H1 (cell line): ENCODE measurements around the gene SLC2A14. TPM values are rescaled to one million over a fixed set of nuclear protein-coding genes. Genes with fewer than 3 reads are reported as not detected.

Source experiments
- CTCF ChIA-PET: fragments of 300-600 bp; sonication (Branson Sonifier 250); formaldehyde crosslinking; loops from one replicate; lab custom pipeline; 2021; ENCODE audit not compliant: partially characterized antibody; lab: Charles Lee
- POLR2A ChIA-PET: fragments of 300-600 bp; sonication (Branson Sonifier 250); formaldehyde crosslinking; loops from one replicate; lab custom pipeline; 2021; ENCODE audit warnings: inconsistent platforms; ENCODE audit not compliant: partially characterized antibody; lab: Charles Lee
- DNase-seq, 2 experiments: peaks; one replicate each; pipeline versions ENCODE4 v3.0.0 to v3.0.0-alpha.2; 2010 to 2022; ENCODE audit warnings: low spot score in 2 of 2, low read depth in 1 of 2, mixed read lengths in 1 of 2
- FAIRE-seq: peaks from 2 replicates; lab custom pipeline; 2011; peaks lifted over from hg19 to GRCh38; lab: Jason Lieb, UNC
- H2AFZ ChIP-seq: 2 replicates; pipeline ENCODE4 v1.8.1; 2012; ENCODE audit warnings: low read length, inconsistent platforms
- H2AK5ac ChIP-seq: 2 replicates; pipeline ENCODE4 v1.6.1; 2013; ENCODE audit warnings: low read depth, low read length
- H2BK120ac ChIP-seq: replicated peaks from 2 replicates; pipeline ENCODE3; 2013; ENCODE audit warnings: low read depth, low read length, inconsistent platforms
- H2BK12ac ChIP-seq: 2 replicates; pipeline ENCODE4 v1.6.1; 2013; ENCODE audit warnings: low read depth, low read length
- H2BK15ac ChIP-seq: 2 replicates; pipeline ENCODE4 v1.6.1; 2013; ENCODE audit warnings: low read length
- H2BK20ac ChIP-seq: 2 replicates; pipeline ENCODE4 v1.6.1; 2013; ENCODE audit warnings: low read length
- H2BK5ac ChIP-seq: 2 replicates; pipeline ENCODE4 v1.6.1; 2013; ENCODE audit warnings: low read depth, low read length
- H3K14ac ChIP-seq: 2 replicates; pipeline ENCODE4 v1.6.1; 2013; ENCODE audit warnings: inconsistent platforms; ENCODE audit not compliant: insufficient read length
- H3K18ac ChIP-seq: 2 replicates; pipeline ENCODE4 v1.6.1; 2013; ENCODE audit warnings: low read length; ENCODE audit errors: extremely low read depth
- H3K23ac ChIP-seq: 2 replicates; pipeline ENCODE4 v1.6.1; 2013; ENCODE audit warnings: inconsistent platforms; ENCODE audit not compliant: insufficient read length
- H3K23me2 ChIP-seq: 2 replicates; pipeline ENCODE4 v1.6.1; 2013; ENCODE audit warnings: low read depth, low read length
- H3K27ac ChIP-seq: 2 replicates; pipeline ENCODE4 v1.6.1; 2011; ENCODE audit warnings: low read depth, low read length, inconsistent platforms
- H3K27me3 ChIP-seq, 4 experiments: replicated peaks in 1 of 4; 1 replicate in 1 of 4; 2 replicates in 3 of 4; pipeline versions ENCODE4 v1.6.1 to v1.8.1; 2011 to 2013; ENCODE audit warnings: low read length in 3 of 4, mild to moderate bottlenecking in 3 of 4, inconsistent platforms in 2 of 4, mixed read lengths in 2 of 4, moderate library complexity in 1 of 4; ENCODE audit not compliant: control insufficient read depth in 3 of 4, insufficient read depth in 3 of 4; ENCODE audit errors: extremely low read depth in 1 of 4
- H3K36me3 ChIP-seq, 4 experiments: 2 replicates each; pipeline versions ENCODE4 v1.6.1 to v1.8.1; 2011 to 2013; ENCODE audit warnings: mild to moderate bottlenecking in 4 of 4, low read length in 3 of 4, moderate library complexity in 2 of 4, control low read depth in 1 of 4, inconsistent platforms in 1 of 4; ENCODE audit not compliant: insufficient read depth in 4 of 4, control insufficient read depth in 2 of 4
- H3K4ac ChIP-seq: replicated peaks from 2 replicates; pipeline ENCODE3; 2013; ENCODE audit warnings: low read length, low read depth, mixed read lengths, inconsistent platforms; ENCODE audit not compliant: insufficient read length
- H3K4me1 ChIP-seq, 4 experiments: replicated peaks in 1 of 4; 1 replicate in 1 of 4; 2 replicates in 3 of 4; pipeline versions ENCODE4 v1.6.1 to v1.8.1; 2011 to 2013; ENCODE audit warnings: low read length in 3 of 4, inconsistent platforms in 2 of 4, mixed read lengths in 1 of 4; ENCODE audit not compliant: insufficient read depth in 4 of 4, control insufficient read depth in 3 of 4
- H3K4me2 ChIP-seq, 2 experiments: 2 replicates each; pipeline versions ENCODE4 v1.6.1 to v1.8.1; 2011 to 2013; ENCODE audit warnings: low read depth in 2 of 2, low read length in 2 of 2, control low read depth in 1 of 2, inconsistent platforms in 1 of 2, mild to moderate bottlenecking in 1 of 2; ENCODE audit not compliant: insufficient read depth in 1 of 2
- H3K4me3 ChIP-seq, 4 experiments: fragments of 200-600, 300-600 bp in 1 of 4; sonication (generic), shearing (Covaris generic), sonication (Bioruptor Twin) in 1 of 4; 2 replicates each; pipeline versions ENCODE4 v1.5.1 to v1.8.1; 2011 to 2016; ENCODE audit warnings: low read length in 4 of 4, low read depth in 3 of 4, control low read depth in 2 of 4, inconsistent platforms in 2 of 4, mild to moderate bottlenecking in 2 of 4, mixed read lengths in 1 of 4, moderate library complexity in 1 of 4; ENCODE audit not compliant: insufficient read depth in 2 of 4; ENCODE audit errors: extremely low read depth in 1 of 4
- H3K56ac ChIP-seq: replicated peaks from 2 replicates; pipeline ENCODE3; 2013; ENCODE audit warnings: low read depth, mild to moderate bottlenecking, mixed read lengths, low read length, inconsistent platforms; ENCODE audit not compliant: insufficient read length
- H3K79me1 ChIP-seq: 2 replicates; pipeline ENCODE4 v1.6.1; 2013; ENCODE audit warnings: low read depth, low read length, control low read depth
- H3K79me2 ChIP-seq, 2 experiments: 2 replicates each; pipeline versions ENCODE4 v1.6.1 to v1.8.1; 2012 to 2013; ENCODE audit warnings: low read length in 2 of 2, mild to moderate bottlenecking in 2 of 2, inconsistent platforms in 1 of 2; ENCODE audit not compliant: insufficient read depth in 2 of 2, control insufficient read depth in 1 of 2
- H3K9ac ChIP-seq, 4 experiments: replicated peaks in 1 of 4; 1 replicate in 1 of 4; 2 replicates in 3 of 4; pipeline versions ENCODE4 v1.6.1 to v1.8.1; 2011 to 2013; ENCODE audit warnings: low read depth in 3 of 4, low read length in 3 of 4, control low read depth in 2 of 4, mild to moderate bottlenecking in 2 of 4, moderate library complexity in 2 of 4, inconsistent platforms in 1 of 4; ENCODE audit errors: extremely low read depth in 1 of 4
- H3K9me3 ChIP-seq, 2 experiments: 2 replicates each; pipeline versions ENCODE4 v1.6.1 to v1.8.1; 2012 to 2013; ENCODE audit warnings: mild to moderate bottlenecking in 2 of 2, moderate library complexity in 2 of 2, control low read depth in 1 of 2, inconsistent platforms in 1 of 2, low read depth in 1 of 2, low read length in 1 of 2, mixed read lengths in 1 of 2; ENCODE audit not compliant: insufficient read depth in 2 of 2
- H4K20me1 ChIP-seq, 2 experiments: replicated peaks in 1 of 2; 2 replicates each; pipeline versions ENCODE3 to v1.8.1; 2011 to 2013; ENCODE audit warnings: inconsistent platforms in 2 of 2, low read length in 2 of 2, mild to moderate bottlenecking in 1 of 2; ENCODE audit not compliant: insufficient read depth in 2 of 2, control insufficient read depth in 1 of 2
- H4K5ac ChIP-seq: 2 replicates; pipeline ENCODE4 v1.6.1; 2013; ENCODE audit warnings: low read length, low read depth, mixed read lengths, inconsistent platforms; ENCODE audit not compliant: insufficient read length
- H4K8ac ChIP-seq: 2 replicates; pipeline ENCODE4 v1.8.0; 2013; ENCODE audit warnings: mild to moderate bottlenecking, moderate library complexity, low read length, inconsistent platforms; ENCODE audit not compliant: insufficient read depth; ENCODE audit errors: extremely low read depth
- H4K91ac ChIP-seq: replicated peaks from 2 replicates; pipeline ENCODE3; 2013; ENCODE audit warnings: low read length, mixed read lengths, inconsistent platforms; ENCODE audit not compliant: insufficient read length
- BRCA1 ChIP-seq: IDR thresholded peaks from 2 replicates; pipeline ENCODE4 v1.6.1; 2012; ENCODE audit warnings: low read depth, low read length, improper control_type of control experiment
- CBX8 ChIP-seq: fragments of 300-800, 300-1000 bp; sonication (generic); IDR thresholded peaks from 2 replicates; pipeline ENCODE4 v1.7.1; 2016; ENCODE audit warnings: low read depth, low read length, borderline replicate concordance
- CTCF ChIP-seq, 3 experiments: IDR thresholded peaks; 1 replicate in 2 of 3; 2 replicates in 1 of 3; pipeline versions ENCODE4 v1.5.1 to v1.6.1; 2011; ENCODE audit warnings: low read length in 3 of 3, mild to moderate bottlenecking in 3 of 3, inconsistent platforms in 2 of 3, low read depth in 1 of 3, moderate library complexity in 1 of 3; ENCODE audit not compliant: insufficient read depth in 1 of 3; ENCODE audit errors: control extremely low read depth in 1 of 3
- EGR1 ChIP-seq: IDR thresholded peaks from 2 replicates; pipeline ENCODE4 v1.6.1; 2011; ENCODE audit warnings: low read depth, low read length, borderline replicate concordance
- EZH2 ChIP-seq: fragments of 200-600 bp; sonication (generic); IDR thresholded peaks from 2 replicates; pipeline ENCODE4 v1.7.1; 2012; ENCODE audit warnings: low read depth, mild to moderate bottlenecking, moderate library complexity, low read length, inconsistent platforms; ENCODE audit not compliant: severe bottlenecking
- GTF2F1 ChIP-seq: IDR thresholded peaks from 2 replicates; pipeline ENCODE4 v1.6.1; 2012; ENCODE audit warnings: low read depth, low read length, improper control_type of control experiment, borderline replicate concordance
- SP2 ChIP-seq: IDR thresholded peaks from 2 replicates; pipeline ENCODE4 v1.6.1; 2012; ENCODE audit warnings: mild to moderate bottlenecking, low read length, inconsistent platforms
- SUZ12 ChIP-seq: fragments of 200-600 bp; sonication (generic); IDR thresholded peaks from 2 replicates; pipeline ENCODE4 v1.6.1; 2012; ENCODE audit warnings: mild to moderate bottlenecking, inconsistent platforms, low read length, moderate library complexity, mixed read lengths
- TAF7 ChIP-seq: optimal IDR thresholded peaks from 2 replicates; pipeline ENCODE3; 2011; ENCODE audit warnings: low read depth, mild to moderate bottlenecking, inconsistent platforms, low read length, moderate library complexity, borderline replicate concordance
- YY1 ChIP-seq: IDR thresholded peaks from 2 replicates; pipeline ENCODE4 v1.6.1; 2011; ENCODE audit warnings: low read depth, mild to moderate bottlenecking, low read length
- WGBS, 2 experiments: shearing (Covaris generic) in 1 of 2; methylation state at CpG; one replicate each; pipeline versions ENCODE4 v1.1.6 to v1.1.7; 2013 to 2015; ENCODE audit warnings: low lambda C conversion rate in 2 of 2, mixed read lengths in 2 of 2, inconsistent platforms in 1 of 2, low coverage in 1 of 2, missing lambda C conversion rate in 1 of 2; ENCODE audit not compliant: insufficient replicate concordance in 2 of 2, insufficient coverage in 1 of 2, insufficient read length in 1 of 2; ENCODE audit errors: extremely low coverage in 1 of 2, missing lambda C conversion rate in 1 of 2; 5-methylcytosine and 5-hydroxymethylcytosine counted together
- polyA plus RNA-seq, 7 experiments: library from polyadenylated mRNA; depleted of rRNA in 3 of 7; stranded (reverse) in 5 of 7; unstranded in 2 of 7; fragments of >200 nt in 5 of 7; fragments of 200-250 nt in 2 of 7; gene quantifications; 1 replicate in 5 of 7; 2 replicates in 1 of 7; 4 replicates in 1 of 7; pipeline versions ENCODE4 v1.2.1 to v1.2.3, GENCODE V29; 2011 to 2013; ENCODE audit warnings: missing spikeins in 2 of 7, mixed read lengths in 2 of 7
- total RNA-seq: library from RNA; stranded (reverse); fragmentation: NEBNext Ultra II Directional; extraction: Animal tissue kit (Norgen Biotek cat#: 25700); gene quantifications from 2 replicates; pipeline ENCODE4 v1.2.1, GENCODE V29; 2021
- TF ChIP-seq, protein P1 (sequence below): IDR thresholded peaks from 2 replicates; pipeline ENCODE4 v1.6.1; 2011; ENCODE audit warnings: low read depth, mild to moderate bottlenecking, low read length; ENCODE audit not compliant: insufficient read depth

Gene SLC2A14
- total and polyA plus RNA-seq, 2 of the 8 experiments (the other 6 are each of a cell fraction or from before 2014, with no cell fraction given), result 11.1 to 19.3 TPM

DNA sequence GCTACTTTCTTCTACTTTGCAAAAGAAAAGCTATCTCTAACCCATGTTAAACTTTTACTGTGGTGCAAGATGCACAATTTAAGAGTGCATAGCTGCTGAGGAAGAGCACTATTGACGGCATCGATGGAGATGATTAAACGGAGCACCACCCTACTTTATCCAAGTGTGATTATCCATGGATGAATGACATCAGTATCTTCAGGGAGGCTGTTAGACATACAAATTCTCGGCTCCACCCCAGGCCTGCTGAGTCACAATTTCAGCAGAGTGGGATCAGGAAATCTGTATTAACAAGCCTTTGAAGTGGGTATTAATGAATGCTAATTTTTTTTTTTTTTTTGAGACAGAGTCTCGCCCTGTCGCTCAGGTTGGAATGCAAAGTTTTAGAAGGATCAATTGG, 16.2 kb downstream of the SLC2A14 start:
- Histone ChIP-seq H3K14ac (no peak overlapping the region), H2BK5ac (no peak overlapping the region), H3K4me1 (peaks cover 0 to 13% (median 3%) of the 10 kb centered on the region in 4 experiments; a peak in 3 of 7 replicates), H4K5ac (no peak overlapping the region), H3K23me2 (no peaks in the 10 kb centered on the region), H2AK5ac (no peak overlapping the region), H2BK12ac (no peak overlapping the region), H3K36me3 (no peaks in the 10 kb centered on the region), H3K4ac (no peak overlapping the region), H3K4me3 (no peak overlapping the region), H2BK20ac (peak overlapping the region; percentile 1; the same call in 1 of the 2 replicates), H3K27ac (no peak overlapping the region), H4K8ac (no peak overlapping the region), H3K27me3 (no peaks in the 10 kb centered on the region), H3K9me3 (no peaks in the 10 kb centered on the region), H4K91ac (no peak overlapping the region), H3K23ac (no peak overlapping the region), H3K79me1 (no peaks in the 10 kb centered on the region), H3K18ac (no peak overlapping the region), H2BK15ac (0 out of 2 replicates have a peak overlapping the region, but pooled peaks have one; percentile 63), H3K79me2 (no peaks in the 10 kb centered on the region), H3K56ac (no peak overlapping the region), H3K4me2 (no peak overlapping the region), H2AFZ (no peak overlapping the region), H3K9ac (no peak overlapping the region), H2BK120ac (no peak overlapping the region), H4K20me1 (no peaks in the 10 kb centered on the region)
- no peak for FAIRE-seq
- ChIA-PET POLR2A (interaction anchor here (1.1 kb wide), 1 partner anchor 43 kb away, joined by 3 read pairs; no protein-coding TSS in a partner anchor), CTCF (interaction anchor here (1.1 to 10.0 kb wide), 6 partner anchors 12 to 222 kb away, joined by 4 to 67 read pairs (median 4); partner anchors contain the start of gene SLC2A3)
- 95% methylated on average over 6 of the region's 6 CpGs; no CpG with 5 or more reads in 1 of the 2 experiments for WGBS, 2 experiments
- no peak for DNase-seq
- no peak for TF ChIP-seq TAF7
- no peak for TF ChIP-seq SUZ12
- no peak for TF ChIP-seq GTF2F1
- TF ChIP-seq CTCF (IDR thresholded peaks at IDR 0.05; ENCODE audit: control extremely low read depth in 1 of 3, insufficient read depth in 1 of 3, low read depth in 1 of 3, low read length in 3 of 3), result no peak
- no peak for TF ChIP-seq BRCA1
- no peak for TF ChIP-seq YY1
- TF ChIP-seq CBX8, result no peak
- no peak for TF ChIP-seq EGR1
- no peak for TF ChIP-seq SP2
- TF ChIP-seq EZH2, result no peak
- TF ChIP-seq, protein P1, sequence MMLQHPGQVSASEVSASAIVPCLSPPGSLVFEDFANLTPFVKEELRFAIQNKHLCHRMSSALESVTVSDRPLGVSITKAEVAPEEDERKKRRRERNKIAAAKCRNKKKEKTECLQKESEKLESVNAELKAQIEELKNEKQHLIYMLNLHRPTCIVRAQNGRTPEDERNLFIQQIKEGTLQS, result no peak
